Subcutaneous preadipocyte (primary cell): ENCODE data around the gene CBX5. TPM values are rescaled to one million over a fixed set of nuclear protein-coding genes. Genes with fewer than 3 reads are reported as not detected.

Experiments
- small RNA-seq: library from RNA; depleted of rRNA; stranded (forward); fragments of <200 nt; gene quantifications from one replicate; pipeline ENCODE3, GENCODE V24; 2012
- total RNA-seq: library from RNA; depleted of rRNA; stranded (reverse); fragments of >200 nt; gene quantifications from 2 replicates; pipeline ENCODE4 v1.2.3, GENCODE V29; 2012

Gene CBX5
- 34.5 and 49.1 TPM in 2 replicates for total RNA-seq

DNA sequence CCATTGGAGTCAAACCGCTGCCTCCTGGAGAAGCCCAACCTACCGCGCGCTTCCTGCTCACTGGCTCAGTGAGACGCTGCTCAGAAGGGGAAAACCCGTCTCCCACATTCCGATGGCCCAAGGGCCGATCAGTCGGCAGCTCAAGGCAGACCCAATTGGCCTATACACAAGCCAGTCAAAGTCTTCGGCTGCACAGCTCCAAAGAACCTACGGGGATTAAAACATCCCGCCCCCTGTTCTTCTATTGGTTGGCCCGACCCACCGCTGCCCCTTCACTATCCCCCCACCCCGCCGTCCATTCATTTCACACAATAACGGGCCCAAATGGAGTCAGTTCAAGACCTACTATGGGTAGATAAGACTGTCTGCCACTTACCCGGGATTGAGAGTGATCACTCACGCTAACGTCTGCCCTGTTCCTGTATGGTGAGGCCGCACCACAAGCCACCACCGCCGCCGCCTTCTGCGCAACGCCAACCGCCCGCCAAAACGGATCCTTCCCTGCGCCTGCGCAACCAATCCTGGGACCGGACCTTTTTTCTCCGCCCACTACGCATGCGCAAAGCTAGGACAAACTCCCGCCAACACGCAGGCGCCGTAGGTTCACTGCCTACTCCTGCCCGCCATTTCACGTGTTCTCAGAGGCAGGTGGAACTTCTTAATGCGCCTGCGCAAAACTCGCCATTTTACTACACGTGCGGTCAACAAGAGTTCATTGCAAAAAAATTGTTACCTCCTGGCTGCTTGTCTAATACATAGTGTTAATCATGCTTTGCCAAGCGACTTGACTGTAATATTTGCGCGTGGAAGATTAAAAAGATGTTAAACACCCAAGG is at the start of gene CBX5:
Gene CBX5, minus strand, starts transcription at position 491 of the 836 bp plus-strand sequence. CDS start 22,472 bp downstream, outside the sequence.

DNA sequence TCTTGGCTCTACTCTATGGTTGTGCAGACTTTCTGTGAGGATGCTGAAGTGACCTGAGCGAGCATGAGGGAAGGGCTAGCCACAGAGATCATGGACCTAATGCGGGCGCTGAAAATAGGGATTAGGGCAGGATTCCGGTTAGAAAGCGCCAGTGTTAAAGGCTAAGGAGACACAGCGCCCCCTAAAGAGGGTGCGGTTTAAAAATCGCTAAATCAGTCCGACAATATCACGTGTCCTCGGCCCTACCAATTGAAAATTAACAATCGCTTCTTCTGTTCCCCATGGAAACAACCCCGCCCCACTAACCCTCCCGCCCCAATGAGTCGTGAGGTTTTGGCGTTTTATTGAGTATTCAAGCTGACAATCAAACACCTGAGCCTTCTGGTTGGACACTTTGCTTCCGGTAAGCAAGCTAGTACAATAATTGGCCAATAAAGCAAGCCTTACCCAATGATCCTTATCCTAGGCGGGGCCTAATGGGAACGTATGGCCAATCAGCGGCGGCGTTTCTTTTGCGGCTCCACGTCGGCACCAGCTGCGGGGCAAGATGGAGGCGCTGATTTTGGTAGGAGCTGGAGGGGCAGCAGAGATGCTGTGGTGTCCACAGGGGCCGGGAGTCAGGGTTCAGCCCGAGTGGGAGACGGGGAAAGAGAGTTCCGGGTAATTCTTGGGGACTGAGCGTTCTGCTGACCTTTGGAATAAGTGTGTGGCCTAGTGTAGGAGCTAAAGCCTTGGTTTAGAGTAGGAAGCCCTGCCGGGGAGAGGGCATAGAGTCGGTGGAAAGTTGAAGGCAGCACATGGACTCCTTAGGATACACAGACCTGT is 44.9 kb upstream of the CBX5 start, which contains the start of gene COPZ1:
Gene COPZ1, plus strand, starts transcription at position 515 of the 825 bp plus-strand sequence. Its CDS starts 33 bp downstream, at position 548.

DNA sequence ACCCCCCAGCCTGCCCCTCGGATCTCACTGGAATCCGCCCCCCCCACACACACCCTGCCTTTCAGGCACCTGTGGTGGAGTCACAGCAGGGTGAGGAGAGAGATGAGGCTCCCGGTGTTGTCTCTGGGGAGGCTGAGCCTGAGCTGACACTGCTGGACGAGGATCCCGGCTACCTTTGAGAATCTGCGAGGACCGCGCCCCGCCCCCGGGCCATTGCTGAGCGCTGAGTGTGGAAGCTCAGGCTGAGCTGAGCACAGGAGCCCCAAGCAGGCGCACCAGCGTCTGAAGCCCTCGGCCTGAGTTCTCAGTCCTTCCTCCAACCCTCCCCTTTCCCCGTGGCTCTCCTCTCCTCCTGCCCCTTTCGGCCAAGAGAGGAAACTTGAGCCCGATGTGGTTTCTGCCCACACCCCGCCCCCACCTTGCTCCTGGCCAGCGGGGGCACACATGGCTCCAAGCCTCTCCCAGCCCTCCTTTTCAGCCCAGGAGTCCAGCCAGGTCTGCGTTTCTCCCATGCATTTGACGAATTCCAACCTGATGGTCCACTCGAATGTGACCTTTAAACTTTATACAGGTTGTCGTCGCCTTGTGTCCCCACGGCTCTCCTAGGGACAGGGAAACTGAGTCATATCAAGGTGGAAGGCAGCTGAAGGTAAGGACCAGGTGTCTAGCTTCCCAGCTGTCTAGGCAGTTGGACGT is 21.0 kb upstream of the CBX5 start, which contains the start of gene NFE2:
Gene NFE2, minus strand, starts transcription at position 284 of the 696 bp plus-strand sequence. CDS start 5,767 bp downstream, outside the sequence.

DNA sequence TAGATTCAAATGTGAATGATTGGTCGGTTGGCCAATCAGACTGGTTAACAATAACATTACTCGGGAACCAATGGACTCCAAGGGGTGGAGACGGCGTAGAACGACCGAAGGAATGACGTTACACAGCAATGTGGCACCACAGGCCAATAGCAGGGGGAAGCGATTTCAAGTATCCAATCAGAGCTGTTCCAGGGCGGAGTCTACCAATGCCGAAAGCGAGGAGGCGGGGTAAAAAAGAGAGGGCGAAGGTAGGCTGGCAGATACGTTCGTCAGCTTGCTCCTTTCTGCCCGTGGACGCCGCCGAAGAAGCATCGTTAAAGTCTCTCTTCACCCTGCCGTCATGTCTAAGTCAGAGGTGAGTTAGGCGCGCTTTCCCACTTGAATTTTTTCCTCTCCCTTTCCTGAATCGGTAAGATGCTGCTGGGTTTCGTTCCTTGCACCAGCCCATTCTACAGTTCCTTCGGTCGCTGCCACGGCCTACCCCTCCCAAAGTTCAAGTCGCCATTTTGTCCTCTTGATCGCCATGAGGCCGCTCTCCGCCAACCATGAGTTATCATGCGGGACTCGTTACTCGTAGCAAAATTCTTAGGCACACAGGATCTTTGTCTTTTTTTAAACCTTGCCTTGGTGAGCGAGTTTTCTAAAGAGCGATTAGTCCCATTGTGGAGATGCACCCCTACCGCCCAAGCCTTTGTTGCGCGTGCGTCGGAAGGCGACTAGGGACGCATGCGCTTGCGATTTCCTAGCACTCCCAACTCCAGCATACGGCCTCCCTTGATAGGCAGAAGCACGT is 742 bp upstream of the CBX5 start, which contains the start of gene HNRNPA1:
Gene HNRNPA1, plus strand, starts transcription at position 259 of the 793 bp plus-strand sequence. Its CDS starts 82 bp downstream, at position 341.

Small RNA genes lying within 50 kb of the gene (small RNA-seq; reads per million reads assigned to genes)
- gene RN7SL390P, result not detected
- gene RNU6-950P, result not detected

Other genes with a start within 250 kb of the CBX5 start
- 2.2 and 2.3 TPM in 2 replicates for gene HOXC5, start 247.1 kb downstream of the CBX5 start, total RNA-seq
- gene HOXC4, start 226.3 kb downstream of the CBX5 start, total RNA-seq, result 1.6 and 2.2 TPM in 2 replicates
- gene SMUG1, start 91.1 kb downstream of the CBX5 start, total RNA-seq, result 20.6 and 28.2 TPM in 2 replicates
- 323 and 341 TPM in 2 replicates for gene HNRNPA1, start 604 bp upstream of the CBX5 start, total RNA-seq
- not detected in 2 replicates for gene NFE2, start 20.9 kb upstream of the CBX5 start, total RNA-seq
- 103 and 111 TPM in 2 replicates for gene COPZ1, start 45.0 kb upstream of the CBX5 start, total RNA-seq
- not detected in 2 replicates for gene GPR84, start 84.4 kb upstream of the CBX5 start, total RNA-seq
- 0.37 and 1.4 TPM in 2 replicates for gene ZNF385A, start 104.6 kb upstream of the CBX5 start, total RNA-seq
- 351 and 524 TPM in 2 replicates for gene ITGA5, start 139.1 kb upstream of the CBX5 start, total RNA-seq
- gene GTSF1, start 193.5 kb upstream of the CBX5 start, total RNA-seq, result not detected in 2 replicates
- under 0.01 TPM in 2 replicates for gene NCKAP1L, start 217.6 kb upstream of the CBX5 start, total RNA-seq